ENCODE measurements around the gene ZNF613.

- TF ChIP-seq CTCF (IDR thresholded peaks at IDR 0.05) (no peak), POLR2A (IDR thresholded peaks at IDR 0.05) (no peak), POLR2AphosphoS5 (IDR thresholded peaks at IDR 0.05) (no peak)
These were observed 36.0 kb upstream of the ZNF613 start for GRCh38 chr19:51891193-51891747.
